ENCODE results near the gene WSCD2.

The WSCD2 gene

GRCh38 chr12:108177131-108177530 lies 48.0 kb downstream of the WSCD2 start:
- 80 to 90% methylated on average over 2 to 3 of the region's 3 CpGs for WGBS, 2 experiments (ENCODE audit: insufficient coverage in 2 of 2)
- H3K9me3 ChIP-seq (ENCODE audit: control insufficient read depth, low read length), result no peaks in the 10 kb centered on the region
- no peaks in the 10 kb centered on the region for H3K36me3 ChIP-seq (ENCODE audit: control insufficient read depth, insufficient read depth, low read length)
- no peak overlapping the region for H3K4me3 ChIP-seq (ENCODE audit: extremely low read depth, insufficient read depth, low read length, poor library complexity, severe bottlenecking)
- no peaks in the 10 kb centered on the region for H3K4me1 ChIP-seq (ENCODE audit: control insufficient read depth, insufficient read depth, low read length, poor library complexity, severe bottlenecking)
- H3K27ac ChIP-seq (ENCODE audit: low read depth, low read length, severe bottlenecking), result no peak overlapping the region

- Histone ChIP-seq H3K4me1 (ENCODE audit: control insufficient read depth, insufficient read depth, low read length, poor library complexity, severe bottlenecking) (no peaks in the 10 kb centered on the region), H3K27ac (ENCODE audit: low read depth, low read length, severe bottlenecking) (no peak overlapping the region), H3K9me3 (ENCODE audit: control insufficient read depth, low read length) (no peaks in the 10 kb centered on the region), H3K4me3 (ENCODE audit: extremely low read depth, insufficient read depth, low read length, poor library complexity, severe bottlenecking) (no peak overlapping the region), H3K36me3 (ENCODE audit: control insufficient read depth, insufficient read depth, low read length) (no peaks in the 10 kb centered on the region)
- WGBS, 2 experiments (ENCODE audit: insufficient coverage in 2 of 2), result 77 to 81% methylated on average over 2 of the region's 2 CpGs
Measured at GRCh38 chr12:108179305-108179704, 50.2 kb downstream of the WSCD2 start.

GRCh38 chr12:108180255-108181094 lies 51.4 kb downstream of the WSCD2 start:
- WGBS, 2 experiments (ENCODE audit: insufficient coverage in 2 of 2), result 87 to 96% methylated on average over 7 of the region's 7 CpGs
- Histone ChIP-seq H3K9me3 (ENCODE audit: control insufficient read depth, low read length) (no peaks in the 10 kb centered on the region), H3K4me3 (ENCODE audit: extremely low read depth, insufficient read depth, low read length, poor library complexity, severe bottlenecking) (no peak overlapping the region)

GRCh38 chr12:108181095-108181454 lies 52.0 kb downstream of the WSCD2 start:
- H3K4me3 ChIP-seq (ENCODE audit: extremely low read depth, insufficient read depth, low read length, poor library complexity, severe bottlenecking), result no peak overlapping the region
- no peaks in the 10 kb centered on the region for H3K4me1 ChIP-seq (ENCODE audit: control insufficient read depth, insufficient read depth, low read length, poor library complexity, severe bottlenecking)
- H3K9me3 ChIP-seq (ENCODE audit: control insufficient read depth, low read length), result no peaks in the 10 kb centered on the region
- 85 to 94% methylated on average over 2 of the region's 8 CpGs for WGBS, 2 experiments (ENCODE audit: insufficient coverage in 2 of 2)
- H3K36me3 ChIP-seq (ENCODE audit: control insufficient read depth, insufficient read depth, low read length), result no peaks in the 10 kb centered on the region
- H3K27ac ChIP-seq (ENCODE audit: low read depth, low read length, severe bottlenecking), result no peak overlapping the region

More at GRCh38 chr12:108180255-108181094, 51.4 kb downstream of the WSCD2 start:
- H3K4me1 ChIP-seq (ENCODE audit: control insufficient read depth, insufficient read depth, low read length, poor library complexity, severe bottlenecking), result no peaks in the 10 kb centered on the region
- no peaks in the 10 kb centered on the region for H3K36me3 ChIP-seq (ENCODE audit: control insufficient read depth, insufficient read depth, low read length)
- H3K27ac ChIP-seq (ENCODE audit: low read depth, low read length, severe bottlenecking), result no peak overlapping the region

DNA sequence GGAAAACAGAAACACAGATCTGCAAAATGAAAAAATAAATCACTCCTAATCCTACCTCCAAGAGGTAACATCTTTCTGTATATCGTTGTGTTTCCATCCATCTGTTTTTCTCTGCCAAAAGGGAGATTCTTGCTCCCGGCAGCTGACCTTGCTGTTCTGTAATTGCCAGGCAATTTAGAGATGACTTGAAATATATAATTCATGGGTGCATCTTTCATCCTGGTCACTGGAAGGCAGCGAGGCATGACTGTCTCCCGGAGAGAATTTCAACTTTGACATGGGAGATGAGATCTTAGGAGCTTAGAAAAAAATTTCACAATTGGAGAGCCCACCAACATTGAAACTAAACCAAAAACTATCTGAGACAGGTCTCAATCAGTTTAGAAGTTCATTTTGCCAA lies 53.0 kb downstream of the WSCD2 start:
- H3K36me3 ChIP-seq (ENCODE audit: control insufficient read depth, insufficient read depth, low read length), result no peaks in the 10 kb centered on the region
- WGBS, 2 experiments (ENCODE audit: insufficient coverage in 2 of 2), result 83 to 100% methylated on average over 2 of the region's 4 CpGs
- H3K4me3 ChIP-seq (ENCODE audit: extremely low read depth, insufficient read depth, low read length, poor library complexity, severe bottlenecking), result no peak overlapping the region
- no peak overlapping the region for H3K27ac ChIP-seq (ENCODE audit: low read depth, low read length, severe bottlenecking)
- no peaks in the 10 kb centered on the region for H3K4me1 ChIP-seq (ENCODE audit: control insufficient read depth, insufficient read depth, low read length, poor library complexity, severe bottlenecking)
- no peaks in the 10 kb centered on the region for H3K9me3 ChIP-seq (ENCODE audit: control insufficient read depth, low read length)

GRCh38 chr12:108185002-108185401 lies 55.9 kb downstream of the WSCD2 start:
- Histone ChIP-seq H3K36me3 (ENCODE audit: control insufficient read depth, insufficient read depth, low read length) (no peaks in the 10 kb centered on the region), H3K9me3 (ENCODE audit: control insufficient read depth, low read length) (no peaks in the 10 kb centered on the region), H3K4me1 (ENCODE audit: control insufficient read depth, insufficient read depth, low read length, poor library complexity, severe bottlenecking) (no peaks in the 10 kb centered on the region), H3K27ac (ENCODE audit: low read depth, low read length, severe bottlenecking) (no peak overlapping the region), H3K4me3 (ENCODE audit: extremely low read depth, insufficient read depth, low read length, poor library complexity, severe bottlenecking) (no peak overlapping the region)
- WGBS, 2 experiments (ENCODE audit: insufficient coverage in 2 of 2), result 70 to 100% methylated on average over 1 of the region's 1 CpG

- 93 to 97% methylated on average over 2 to 4 of the region's 5 CpGs for WGBS, 2 experiments (ENCODE audit: insufficient coverage in 2 of 2)
- Histone ChIP-seq H3K9me3 (ENCODE audit: control insufficient read depth, low read length) (no peaks in the 10 kb centered on the region), H3K27ac (ENCODE audit: low read depth, low read length, severe bottlenecking) (no peak overlapping the region), H3K4me1 (ENCODE audit: control insufficient read depth, insufficient read depth, low read length, poor library complexity, severe bottlenecking) (no peaks in the 10 kb centered on the region), H3K36me3 (ENCODE audit: control insufficient read depth, insufficient read depth, low read length) (no peaks in the 10 kb centered on the region), H3K4me3 (ENCODE audit: extremely low read depth, insufficient read depth, low read length, poor library complexity, severe bottlenecking) (no peak overlapping the region)
Measured at GRCh38 chr12:108187831-108188230, 58.7 kb downstream of the WSCD2 start.

GRCh38 chr12:108190529-108190928 lies 61.4 kb downstream of the WSCD2 start:
- Histone ChIP-seq H3K4me1 (ENCODE audit: control insufficient read depth, insufficient read depth, low read length, poor library complexity, severe bottlenecking) (no peaks in the 10 kb centered on the region), H3K27ac (ENCODE audit: low read depth, low read length, severe bottlenecking) (no peak overlapping the region), H3K36me3 (ENCODE audit: control insufficient read depth, insufficient read depth, low read length) (no peaks in the 10 kb centered on the region), H3K9me3 (ENCODE audit: control insufficient read depth, low read length) (no peaks in the 10 kb centered on the region), H3K4me3 (ENCODE audit: extremely low read depth, insufficient read depth, low read length, poor library complexity, severe bottlenecking) (no peak overlapping the region)
- WGBS, 2 experiments (ENCODE audit: insufficient coverage in 2 of 2), result no CpG with 5 or more reads among the region's 3 CpGs

DNA sequence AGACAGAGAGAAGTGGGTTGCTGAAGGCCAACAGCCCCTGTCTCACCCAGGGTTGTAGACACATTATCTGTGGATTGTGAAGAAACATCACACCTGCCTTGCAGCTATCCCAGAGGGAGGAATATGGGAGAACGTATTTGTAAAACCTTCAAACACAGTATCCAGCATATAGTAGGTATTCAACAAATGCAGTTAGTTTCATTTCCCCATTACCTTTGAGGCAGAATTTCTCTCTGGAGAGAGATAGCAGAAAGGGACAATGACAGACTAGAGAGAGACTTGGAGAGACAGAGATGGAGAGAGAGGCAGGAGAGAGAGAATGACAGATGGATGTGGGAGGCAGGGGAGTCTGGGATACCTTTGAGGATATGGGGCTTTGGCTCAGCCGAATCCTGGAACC lies 62.0 kb downstream of the WSCD2 start:
- Histone ChIP-seq H3K36me3 (ENCODE audit: control insufficient read depth, insufficient read depth, low read length) (no peaks in the 10 kb centered on the region), H3K4me3 (ENCODE audit: extremely low read depth, insufficient read depth, low read length, poor library complexity, severe bottlenecking) (no peak overlapping the region), H3K27ac (ENCODE audit: low read depth, low read length, severe bottlenecking) (no peak overlapping the region), H3K9me3 (ENCODE audit: control insufficient read depth, low read length) (no peaks in the 10 kb centered on the region), H3K4me1 (ENCODE audit: control insufficient read depth, insufficient read depth, low read length, poor library complexity, severe bottlenecking) (no peaks in the 10 kb centered on the region)
- no CpG with 5 or more reads among the region's 2 CpGs for WGBS, 2 experiments (ENCODE audit: insufficient coverage in 2 of 2)

- H3K27ac ChIP-seq (ENCODE audit: low read depth, low read length, severe bottlenecking), result no peak overlapping the region
- H3K9me3 ChIP-seq (ENCODE audit: control insufficient read depth, low read length), result no peaks in the 10 kb centered on the region
- H3K4me1 ChIP-seq (ENCODE audit: control insufficient read depth, insufficient read depth, low read length, poor library complexity, severe bottlenecking), result no peaks in the 10 kb centered on the region
- H3K36me3 ChIP-seq (ENCODE audit: control insufficient read depth, insufficient read depth, low read length), result no peaks in the 10 kb centered on the region
- H3K4me3 ChIP-seq (ENCODE audit: extremely low read depth, insufficient read depth, low read length, poor library complexity, severe bottlenecking), result no peak overlapping the region
- 63 to 69% methylated on average over 2 to 3 of the region's 4 CpGs for WGBS, 2 experiments (ENCODE audit: insufficient coverage in 2 of 2)
Measured at GRCh38 chr12:108191938-108192337, 62.9 kb downstream of the WSCD2 start.

DNA sequence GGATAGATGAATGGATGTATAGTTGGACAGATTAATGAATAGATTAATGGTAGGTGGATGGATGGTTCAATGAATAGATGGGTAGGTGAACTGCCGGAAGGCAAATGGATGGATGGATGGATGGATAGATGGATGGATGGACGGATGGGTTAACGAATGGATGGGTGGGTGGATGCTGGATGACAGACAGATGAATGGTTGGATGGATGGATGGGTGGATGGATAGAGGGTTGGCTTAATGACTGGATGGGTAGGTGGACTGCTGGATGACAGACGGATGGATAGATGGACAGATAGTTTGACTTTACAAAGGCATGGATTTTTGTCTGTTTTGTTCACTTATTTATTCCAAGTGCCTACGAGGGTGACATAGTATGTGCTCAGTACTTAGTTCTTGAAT lies 64.4 kb downstream of the WSCD2 start:
- no peaks in the 10 kb centered on the region for H3K9me3 ChIP-seq (ENCODE audit: control insufficient read depth, low read length)
- H3K27ac ChIP-seq (ENCODE audit: low read depth, low read length, severe bottlenecking), result no peak overlapping the region
- 84 to 89% methylated on average over 4 of the region's 5 CpGs for WGBS, 2 experiments (ENCODE audit: insufficient coverage in 2 of 2)
- no peaks in the 10 kb centered on the region for H3K4me1 ChIP-seq (ENCODE audit: control insufficient read depth, insufficient read depth, low read length, poor library complexity, severe bottlenecking)
- no peaks in the 10 kb centered on the region for H3K36me3 ChIP-seq (ENCODE audit: control insufficient read depth, insufficient read depth, low read length)
- H3K4me3 ChIP-seq (ENCODE audit: extremely low read depth, insufficient read depth, low read length, poor library complexity, severe bottlenecking), result no peak overlapping the region
